Measurements from ENCODE around the gene DPCD. TPM values are rescaled to one million over a fixed set of nuclear protein-coding genes. Genes with fewer than 3 reads are reported as not detected.
A peak's percentile ranks its signal among the peaks of the same experiment; 100 is the strongest.

Gene DPCD
- total and polyA plus RNA-seq, 2 of the 8 experiments (the other 6 are each of a cell fraction or from before 2014, with no cell fraction given), result 21.2 to 31.4 TPM

GRCh38 chr10:101644002-101644401, 55.9 kb downstream of the DPCD start:
- H3K36me3 ChIP-seq (ENCODE audit: control insufficient read depth in 2 of 4, insufficient read depth in 4 of 4, low read length in 3 of 4), result no peaks in the 10 kb centered on the region
- peaks cover 16 to 26% (median 24%) of the 10 kb centered on the region in 4 experiments for H3K4me1 ChIP-seq (replicated peaks in 1 of 4; ENCODE audit: control insufficient read depth in 3 of 4, insufficient read depth in 4 of 4, low read length in 3 of 4)
- H2AFZ ChIP-seq (ENCODE audit: low read length), result no peak overlapping the region
- ChIA-PET POLR2A (ENCODE audit: partially characterized antibody) (interaction anchor here (0.6 to 1.5 kb wide), 8 partner anchors 8 to 139 kb away, joined by 3 to 7 read pairs (median 4); partner anchors contain the start of gene NPM3), CTCF (ENCODE audit: partially characterized antibody) (interaction anchor here (0.8 to 1.7 kb wide), 7 partner anchors 16 to 116 kb away, joined by 3 to 8 read pairs (median 3); no protein-coding TSS in a partner anchor)
- peak overlapping the region; percentile 95 for H4K91ac ChIP-seq (replicated peaks; ENCODE audit: insufficient read length, low read length)
- peak overlapping the region; percentile 88; the same call in 1 of the 2 replicates for H3K18ac ChIP-seq (ENCODE audit: extremely low read depth, low read length)
- peak overlapping the region; percentile 82; the same call in 1 of the 2 replicates for H2BK12ac ChIP-seq (ENCODE audit: low read depth, low read length)
- H4K20me1 ChIP-seq (replicated peaks in 1 of 2; ENCODE audit: control insufficient read depth in 1 of 2, insufficient read depth in 2 of 2, low read length in 2 of 2), result no peaks in the 10 kb centered on the region
- H3K9me3 ChIP-seq (ENCODE audit: insufficient read depth in 2 of 2, low read depth in 1 of 2, low read length in 1 of 2), result no peaks in the 10 kb centered on the region
- H3K9ac ChIP-seq (replicated peaks in 1 of 4; ENCODE audit: extremely low read depth in 1 of 4, low read depth in 3 of 4, low read length in 3 of 4), result no peak overlapping the region
- H2BK15ac ChIP-seq (ENCODE audit: low read length), result no peak overlapping the region
- DNase-seq (ENCODE audit: low read depth in 1 of 2, low spot score in 2 of 2), result peak; percentile 70 to 85
- H3K14ac ChIP-seq (ENCODE audit: insufficient read length), result no peak overlapping the region
- no peaks in the 10 kb centered on the region; the same call in 1 of the 2 replicates for H3K79me1 ChIP-seq (ENCODE audit: low read depth, low read length)
- no peak overlapping the region for H3K4ac ChIP-seq (replicated peaks; ENCODE audit: insufficient read length, low read depth, low read length)
- H3K4me2 ChIP-seq (ENCODE audit: insufficient read depth in 1 of 2, low read depth in 2 of 2, low read length in 2 of 2), result peak overlapping the region; percentile 50 to 64
- no peak overlapping the region for H2AK5ac ChIP-seq (ENCODE audit: low read depth, low read length)
- H3K56ac ChIP-seq (replicated peaks; ENCODE audit: insufficient read length, low read depth, low read length), result no peak overlapping the region
- H2BK120ac ChIP-seq (replicated peaks; ENCODE audit: low read depth, low read length), result peak overlapping the region; percentile 8
- H3K27me3 ChIP-seq (replicated peaks in 1 of 4; ENCODE audit: control insufficient read depth in 3 of 4, extremely low read depth in 1 of 4, insufficient read depth in 3 of 4, low read length in 3 of 4), result no peaks in the 10 kb centered on the region
- H3K79me2 ChIP-seq (ENCODE audit: control insufficient read depth in 1 of 2, insufficient read depth in 2 of 2, low read length in 2 of 2), result no peaks in the 10 kb centered on the region
- H4K5ac ChIP-seq (ENCODE audit: insufficient read length, low read depth, low read length), result peak overlapping the region; percentile 61
- 2% methylated on average over 3 of the region's 3 CpGs; no CpG with 5 or more reads in 1 of the 2 experiments for WGBS, 2 experiments (ENCODE audit: extremely low coverage in 1 of 2, insufficient coverage in 1 of 2, insufficient read length in 1 of 2, insufficient replicate concordance in 2 of 2, low coverage in 1 of 2, low lambda C conversion rate in 2 of 2, missing lambda C conversion rate in 1 of 2)
- peak overlapping the region in 1 of 4 experiments; percentile 37; a peak in 2 of 8 replicates for H3K4me3 ChIP-seq (ENCODE audit: extremely low read depth in 1 of 4, insufficient read depth in 2 of 4, low read depth in 3 of 4, low read length in 4 of 4)
- no peaks in the 10 kb centered on the region for H3K23me2 ChIP-seq (ENCODE audit: low read depth, low read length)
- no peak overlapping the region for H4K8ac ChIP-seq (ENCODE audit: extremely low read depth, insufficient read depth, low read length)
- H3K27ac ChIP-seq (ENCODE audit: low read depth, low read length), result peak overlapping the region; percentile 51
- H2BK5ac ChIP-seq (ENCODE audit: low read depth, low read length), result peak overlapping the region; percentile 62; the same call in 1 of the 2 replicates
- peak overlapping the region; percentile 94; the same call in 1 of the 2 replicates for H2BK20ac ChIP-seq (ENCODE audit: low read length)
- no peak overlapping the region for H3K23ac ChIP-seq (ENCODE audit: insufficient read length)
- FAIRE-seq, result peak; percentile 77
- 0 out of 2 replicates have a peak, but pooled peaks have one; percentile 39 for TF ChIP-seq CHD2 (IDR thresholded peaks at IDR 0.05; ENCODE audit: low read length)
- TF ChIP-seq SIN3A (conservative IDR thresholded peaks at IDR 0.05 in 1 of 2, IDR thresholded peaks at IDR 0.05 in 1 of 2; ENCODE audit: low read depth in 1 of 2, low read length in 2 of 2), result no peak
- TF ChIP-seq MAX (IDR thresholded peaks at IDR 0.05), result peak; percentile 51; the same call in 1 of the 2 replicates
- TF ChIP-seq SP2 (IDR thresholded peaks at IDR 0.05; ENCODE audit: low read length), result no peak
- TF ChIP-seq JUN (IDR thresholded peaks at IDR 0.05; ENCODE audit: low read depth, low read length), result no peak
- peak; percentile 36; the same call in 1 of the 2 replicates for TF ChIP-seq E2F6 (IDR thresholded peaks at IDR 0.05)
- no peak for TF ChIP-seq KDM5A (IDR thresholded peaks at IDR 0.05; ENCODE audit: low read length)
- TF ChIP-seq TCF12 (IDR thresholded peaks at IDR 0.05; ENCODE audit: low read depth, low read length), result peak; percentile 90
- peak; percentile 92 for TF ChIP-seq NANOG (IDR thresholded peaks at IDR 0.05; ENCODE audit: insufficient read depth, low read depth, low read length, poor library complexity, severe bottlenecking)
- TF ChIP-seq EGR1 (IDR thresholded peaks at IDR 0.05; ENCODE audit: borderline replicate concordance, low read depth, low read length), result 0 out of 2 replicates have a peak, but pooled peaks have one; percentile 48
- 0 out of 2 replicates have a peak, but pooled peaks have one; percentile 11 for TF ChIP-seq TEAD4 (IDR thresholded peaks at IDR 0.05; ENCODE audit: low read depth, low read length)

Data from H1 (cell line).